ENCODE results near the gene BMP8A. TPM values are rescaled to one million over a fixed set of nuclear protein-coding genes. Genes with fewer than 3 reads are reported as not detected.

Gene BMP8A
- total and polyA plus RNA-seq, 2 experiments from 2014 or later: 1.2 to 2.8 TPM

- H3K9me3 ChIP-seq (ENCODE audit: low read depth): no peaks in the 10 kb centered on the region
- no peaks in the 10 kb centered on the region for H4K20me1 ChIP-seq (ENCODE audit: insufficient read depth, poor library complexity, severe bottlenecking)
- no peak for DNase-seq (ENCODE audit: low spot score)
- no peak overlapping the region for H2AFZ ChIP-seq
- H3K36me3 ChIP-seq (replicated peaks; ENCODE audit: insufficient read depth, low read depth): no peaks in the 10 kb centered on the region
- no peaks in the 10 kb centered on the region for H3K27me3 ChIP-seq
- H3K4me1 ChIP-seq (ENCODE audit: insufficient read depth): no peaks in the 10 kb centered on the region
- no peaks in the 10 kb centered on the region for H3K9me2 ChIP-seq (replicated peaks; ENCODE audit: insufficient read depth)
- H3K79me2 ChIP-seq: no peaks in the 10 kb centered on the region
- no peak overlapping the region for H3K4me3 ChIP-seq
- H3K27ac ChIP-seq: no peak overlapping the region
- TF ChIP-seq EZH2 (IDR thresholded peaks at IDR 0.05; ENCODE audit: borderline replicate concordance) (no peak), EZH2phosphoT487 (IDR thresholded peaks at IDR 0.05; ENCODE audit: low read depth, severe bottlenecking, unreplicated experiment) (no peak)
- TF ChIP-seq, protein P1, sequence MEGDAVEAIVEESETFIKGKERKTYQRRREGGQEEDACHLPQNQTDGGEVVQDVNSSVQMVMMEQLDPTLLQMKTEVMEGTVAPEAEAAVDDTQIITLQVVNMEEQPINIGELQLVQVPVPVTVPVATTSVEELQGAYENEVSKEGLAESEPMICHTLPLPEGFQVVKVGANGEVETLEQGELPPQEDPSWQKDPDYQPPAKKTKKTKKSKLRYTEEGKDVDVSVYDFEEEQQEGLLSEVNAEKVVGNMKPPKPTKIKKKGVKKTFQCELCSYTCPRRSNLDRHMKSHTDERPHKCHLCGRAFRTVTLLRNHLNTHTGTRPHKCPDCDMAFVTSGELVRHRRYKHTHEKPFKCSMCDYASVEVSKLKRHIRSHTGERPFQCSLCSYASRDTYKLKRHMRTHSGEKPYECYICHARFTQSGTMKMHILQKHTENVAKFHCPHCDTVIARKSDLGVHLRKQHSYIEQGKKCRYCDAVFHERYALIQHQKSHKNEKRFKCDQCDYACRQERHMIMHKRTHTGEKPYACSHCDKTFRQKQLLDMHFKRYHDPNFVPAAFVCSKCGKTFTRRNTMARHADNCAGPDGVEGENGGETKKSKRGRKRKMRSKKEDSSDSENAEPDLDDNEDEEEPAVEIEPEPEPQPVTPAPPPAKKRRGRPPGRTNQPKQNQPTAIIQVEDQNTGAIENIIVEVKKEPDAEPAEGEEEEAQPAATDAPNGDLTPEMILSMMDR (IDR thresholded peaks at IDR 0.05; ENCODE audit: poor library complexity): no peak
- no peak overlapping the region for H3K4me2 ChIP-seq
- WGBS (ENCODE audit: low lambda C conversion rate, missing lambda C conversion rate): 97% methylated on average over 7 of the region's 7 CpGs
These were observed 6.9 kb upstream of the BMP8A start for GRCh38 chr1:39484564-39484963.

DNA sequence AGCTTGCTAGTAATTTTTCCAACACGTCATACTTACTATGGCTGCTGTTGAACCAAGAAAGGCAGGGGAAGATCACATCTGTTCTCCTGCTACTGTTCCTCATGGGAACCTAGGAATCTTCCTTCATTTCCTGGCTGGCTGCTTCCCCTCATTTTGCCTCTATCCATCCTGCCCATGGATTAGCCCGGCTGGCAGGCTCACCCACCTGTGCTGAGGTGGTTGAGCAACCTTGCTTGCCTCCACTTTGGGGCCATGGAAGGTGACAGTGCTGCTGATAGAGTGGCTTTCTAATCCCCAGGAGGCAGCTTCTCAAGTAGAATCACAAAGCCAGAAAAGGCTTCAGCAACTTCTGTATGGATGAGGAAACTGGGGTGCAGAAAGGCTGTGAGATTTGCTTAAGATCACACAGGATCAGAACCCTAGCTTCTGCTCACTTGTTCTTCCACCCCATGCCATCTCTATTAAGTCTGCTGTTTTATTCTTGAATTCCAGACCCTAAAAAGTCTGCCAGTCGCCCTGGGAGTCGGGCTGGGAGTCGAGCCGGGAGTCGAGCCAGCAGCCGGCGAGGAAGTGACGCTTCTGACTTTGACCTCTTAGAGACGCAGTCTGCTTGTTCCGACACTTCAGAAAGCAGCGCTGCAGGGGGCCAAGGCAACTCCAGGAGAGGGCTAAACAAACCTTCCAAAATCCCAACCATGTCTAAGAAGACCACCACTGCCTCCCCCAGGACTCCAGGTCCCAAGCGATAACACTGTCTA, 6.2 kb upstream of the BMP8A start:
- WGBS (ENCODE audit: low lambda C conversion rate, missing lambda C conversion rate): 95% methylated on average over 14 of the region's 14 CpGs
- no peak overlapping the region for H3K4me2 ChIP-seq
- no peaks in the 10 kb centered on the region for H3K9me2 ChIP-seq (replicated peaks; ENCODE audit: insufficient read depth)
- H3K27me3 ChIP-seq: peaks cover 1% of the 10 kb centered on the region
- no peak overlapping the region for H3K4me3 ChIP-seq
- no peak overlapping the region for H3K27ac ChIP-seq
- no peaks in the 10 kb centered on the region for H3K36me3 ChIP-seq (replicated peaks; ENCODE audit: insufficient read depth, low read depth)
- TF ChIP-seq EZH2 (IDR thresholded peaks at IDR 0.05; ENCODE audit: borderline replicate concordance): no peak
- TF ChIP-seq, protein P1 (IDR thresholded peaks at IDR 0.05; ENCODE audit: poor library complexity): no peak
- H3K4me1 ChIP-seq (ENCODE audit: insufficient read depth): no peaks in the 10 kb centered on the region
- no peak for DNase-seq (ENCODE audit: low spot score)
- H2AFZ ChIP-seq: no peak overlapping the region
- no peaks in the 10 kb centered on the region for H4K20me1 ChIP-seq (ENCODE audit: insufficient read depth, poor library complexity, severe bottlenecking)
- no peaks in the 10 kb centered on the region for H3K9me3 ChIP-seq (ENCODE audit: low read depth)
- no peaks in the 10 kb centered on the region for H3K79me2 ChIP-seq

DNA sequence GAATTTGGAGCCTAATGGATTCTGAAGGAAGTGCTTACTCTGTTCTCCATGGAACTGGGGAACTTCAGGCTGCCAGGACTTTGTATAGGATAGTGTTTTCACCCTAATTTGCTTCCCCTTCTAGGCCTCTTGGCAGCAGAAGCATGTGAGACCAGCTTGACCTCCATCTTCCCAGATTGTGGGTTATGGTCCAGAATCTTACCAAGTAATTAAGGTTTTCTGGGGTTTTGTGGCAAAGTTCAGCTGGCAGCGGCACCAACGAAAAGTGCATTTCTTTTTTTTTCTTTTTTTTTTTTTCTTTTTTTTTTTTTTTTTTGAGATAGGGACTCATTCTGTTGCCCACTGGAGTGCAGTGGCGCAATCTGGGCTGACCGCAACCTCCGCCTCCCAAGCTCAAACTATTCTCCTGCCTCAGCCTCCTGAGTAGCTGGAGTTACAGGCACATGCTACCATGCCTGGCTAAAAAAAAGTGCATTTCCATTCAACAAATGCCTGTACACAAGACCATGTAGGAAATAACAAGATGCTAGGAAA, 3.4 kb upstream of the BMP8A start:
- Histone ChIP-seq H3K4me1 (ENCODE audit: insufficient read depth) (no peaks in the 10 kb centered on the region), H3K27me3 (peaks cover 17% of the 10 kb centered on the region), H2AFZ (no peak overlapping the region), H3K27ac (no peak overlapping the region), H3K36me3 (replicated peaks; ENCODE audit: insufficient read depth, low read depth) (no peaks in the 10 kb centered on the region), H3K9me3 (ENCODE audit: low read depth) (no peaks in the 10 kb centered on the region), H3K79me2 (no peaks in the 10 kb centered on the region), H3K4me3 (no peak overlapping the region), H3K4me2 (no peak overlapping the region), H3K9me2 (replicated peaks; ENCODE audit: insufficient read depth) (no peaks in the 10 kb centered on the region), H4K20me1 (ENCODE audit: insufficient read depth, poor library complexity, severe bottlenecking) (no peaks in the 10 kb centered on the region)
- DNase-seq (ENCODE audit: low spot score): no peak
- TF ChIP-seq, protein P1 (IDR thresholded peaks at IDR 0.05; ENCODE audit: poor library complexity): no peak
- no peak for TF ChIP-seq EZH2 (IDR thresholded peaks at IDR 0.05; ENCODE audit: borderline replicate concordance)
- TF ChIP-seq EZH2phosphoT487 (IDR thresholded peaks at IDR 0.05; ENCODE audit: low read depth, severe bottlenecking, unreplicated experiment): no peak
- 97% methylated on average over 5 of the region's 5 CpGs for WGBS (ENCODE audit: low lambda C conversion rate, missing lambda C conversion rate)
